Thoracic aorta (tissue), 2 donors: ENCODE data around the gene DPP6. TPM values are rescaled to one million over a fixed set of nuclear protein-coding genes. Genes with fewer than 3 reads are reported as not detected.

Experiments
- ATAC-seq: fragments of 150-250 bp; one replicate; pipeline ENCODE4 v1.8.0; 2017; ENCODE audit warnings: low read depth; ENCODE audit not compliant: insufficient number of reproducible peaks, low FRiP score
- DNase-seq: peaks from one replicate; pipeline ENCODE4 v3.0.0-alpha.2; 2020; ENCODE audit warnings: low spot score
- H3K27ac ChIP-seq, 2 donors: fragments of 200-600 bp; sonication (generic); 1 replicate in 1 of 2; 2 replicates in 1 of 2; pipeline ENCODE4 v1.5.1; 2016; ENCODE audit warnings: mild to moderate bottlenecking in 2 of 2, moderate library complexity in 2 of 2
- H3K27me3 ChIP-seq: fragments of 200-600 bp; sonication (generic); replicated peaks from 2 replicates; pipeline ENCODE4 v1.6.0; 2016; ENCODE audit warnings: mild to moderate bottlenecking; ENCODE audit not compliant: insufficient read depth
- H3K36me3 ChIP-seq: fragments of 200-600 bp; sonication (generic); one replicate; pipeline ENCODE4 v1.5.1; 2016
- H3K4me1 ChIP-seq, 2 donors: fragments of 200-600 bp; sonication (generic); 1 replicate in 1 of 2; 2 replicates in 1 of 2; pipeline versions ENCODE4 v1.5.1 to v1.6.0; 2016; ENCODE audit warnings: low read depth in 2 of 2, mild to moderate bottlenecking in 1 of 2; ENCODE audit not compliant: control insufficient read depth in 1 of 2
- H3K4me3 ChIP-seq: fragments of 200-600 bp; sonication (generic); 2 replicates; pipeline ENCODE4 v1.5.1; 2016; ENCODE audit warnings: mild to moderate bottlenecking
- H3K9me3 ChIP-seq: fragments of 200-600 bp; sonication (generic); 2 replicates; pipeline ENCODE4 v1.5.1; 2016
- CTCF ChIP-seq: fragments of 200-600 bp; sonication (generic); IDR thresholded peaks from one replicate; pipeline ENCODE4 v1.5.1; 2019; ENCODE audit warnings: antibody characterized with exemption
- total RNA-seq, 2 donors: library from RNA; depleted of rRNA; stranded (reverse); fragments of >200 nt; gene quantifications; one replicate each; pipeline versions ENCODE4 v1.1.0 to v1.2.3, GENCODE V29; 2016

DPP6 gene
- total RNA-seq, 2 donors from 2014 or later: not detected

GRCh38 chr7:154336295-154336694 lies 284.1 kb downstream of the DPP6 start:
- H3K36me3 ChIP-seq: no peaks in the 10 kb centered on the region
- TF ChIP-seq CTCF: no peak
- H3K9me3 ChIP-seq: no peaks in the 10 kb centered on the region
- no peak overlapping the region for H3K4me3 ChIP-seq
- ATAC-seq (no peak), DNase-seq (no peak)
- no peak overlapping the region for H3K27ac ChIP-seq
- H3K4me1 ChIP-seq: no peaks in the 10 kb centered on the region
- no peaks in the 10 kb centered on the region for H3K27me3 ChIP-seq

DNA sequence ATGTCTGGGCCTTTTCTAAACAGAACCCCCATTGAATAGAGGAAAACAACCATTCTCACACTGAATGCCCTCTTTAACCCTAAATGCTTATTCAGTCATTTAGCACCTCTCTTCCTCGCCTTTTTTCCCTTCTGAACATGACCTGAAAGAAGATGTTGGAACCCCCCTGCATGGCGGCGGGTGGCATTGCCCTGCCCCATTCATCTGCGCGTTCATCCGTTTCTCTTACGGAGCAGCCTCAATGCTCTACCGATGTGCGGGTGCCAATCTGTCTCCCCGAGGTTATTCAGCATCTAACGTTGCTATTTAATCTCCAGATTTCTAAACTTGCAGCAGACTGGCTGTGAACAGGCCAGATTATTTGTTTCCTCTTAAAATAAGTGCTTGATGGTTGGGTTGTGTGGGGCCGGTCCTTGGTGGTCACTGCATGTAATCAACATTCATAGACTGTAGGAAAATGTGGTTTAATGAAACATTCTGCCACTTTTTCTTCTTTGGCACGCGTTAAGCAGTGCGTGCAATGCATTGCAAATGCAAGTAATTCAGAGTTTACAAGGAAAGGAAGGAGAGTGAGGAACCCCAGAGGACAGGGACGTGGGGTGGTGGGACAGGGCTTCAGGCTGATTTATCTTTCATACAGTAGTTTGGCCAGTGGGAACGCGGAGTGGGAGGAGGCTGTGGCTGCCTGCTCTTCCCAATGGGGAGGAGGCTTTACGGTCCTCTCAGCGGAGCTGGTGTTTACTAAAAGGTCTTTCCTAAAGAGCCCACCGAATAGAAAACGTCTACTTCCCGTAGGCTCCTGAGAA lies 286.7 kb downstream of the DPP6 start:
- DNase-seq (no peak), ATAC-seq (no peak)
- TF ChIP-seq CTCF: no peak
- H3K36me3 ChIP-seq: no peaks in the 10 kb centered on the region
- no peak overlapping the region for H3K27ac ChIP-seq
- no peaks in the 10 kb centered on the region for H3K27me3 ChIP-seq
- H3K4me1 ChIP-seq: no peaks in the 10 kb centered on the region
- H3K9me3 ChIP-seq: no peaks in the 10 kb centered on the region
- H3K4me3 ChIP-seq: no peak overlapping the region

DNA sequence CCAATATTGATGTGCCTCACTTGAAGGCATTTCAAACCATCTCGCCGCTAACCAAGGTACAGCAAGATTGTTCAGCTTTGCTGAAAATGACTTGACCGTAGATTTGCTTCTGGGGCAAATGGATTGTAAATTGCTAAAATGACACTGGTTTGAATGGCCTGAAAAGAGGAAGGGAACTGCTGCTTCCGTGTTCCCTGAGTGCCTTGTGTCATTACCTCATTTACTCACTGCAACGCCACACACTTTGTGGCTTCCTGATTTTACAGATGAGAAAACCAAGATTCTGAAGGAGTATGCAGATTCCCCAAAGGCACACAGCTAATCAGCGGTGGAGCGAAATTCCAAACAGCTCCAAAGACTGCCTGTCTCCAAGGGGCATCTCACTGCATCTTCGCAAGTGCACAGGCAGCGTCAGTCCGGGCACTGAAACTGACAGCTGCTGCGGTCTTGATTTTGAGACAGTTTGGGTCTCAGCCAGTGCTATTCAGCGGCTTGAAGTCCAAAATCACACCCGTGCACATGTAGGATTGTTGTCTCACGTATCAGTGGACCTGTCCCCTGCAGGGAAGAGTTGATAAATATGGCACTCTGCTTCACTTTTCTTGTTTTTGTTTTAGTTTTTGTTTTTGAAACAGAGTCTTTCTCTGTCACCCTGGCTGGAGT lies 290.9 kb downstream of the DPP6 start:
- Histone ChIP-seq H3K27ac (no peak overlapping the region), H3K4me1 (no peaks in the 10 kb centered on the region), H3K36me3 (no peaks in the 10 kb centered on the region), H3K27me3 (no peaks in the 10 kb centered on the region), H3K9me3 (no peaks in the 10 kb centered on the region), H3K4me3 (no peak overlapping the region)
- ATAC-seq: no peak
- DNase-seq: no peak
- TF ChIP-seq CTCF: no peak

DNA sequence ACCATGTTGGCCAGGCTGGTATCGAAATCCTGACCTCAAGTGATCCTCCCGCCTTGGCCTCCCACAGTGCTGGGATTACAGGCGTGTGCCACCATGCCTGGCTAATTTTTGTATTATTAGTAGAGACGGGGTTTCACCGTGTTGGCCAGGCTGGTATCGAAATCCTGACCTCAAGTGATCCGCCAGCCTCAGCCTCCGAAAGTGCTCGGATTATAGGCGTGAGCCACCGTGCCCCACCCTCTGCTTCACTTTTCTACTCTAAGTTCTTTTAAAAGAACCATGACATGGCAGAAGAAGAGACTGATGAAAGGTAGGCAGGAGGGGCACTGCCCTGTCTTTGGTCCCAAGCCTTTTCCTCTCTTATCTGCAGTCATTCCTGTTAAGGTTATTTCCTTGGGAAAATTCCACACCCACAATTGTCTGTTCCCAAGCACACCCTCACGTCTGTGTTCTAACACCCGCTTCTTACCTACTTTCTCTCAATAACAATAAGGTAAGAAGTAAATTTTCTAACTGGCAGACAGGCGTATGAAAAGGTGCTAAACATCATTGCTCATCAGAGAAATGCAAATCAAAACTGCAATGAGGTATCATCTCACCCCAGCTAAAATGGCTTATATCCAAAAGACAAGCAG lies 291.7 kb downstream of the DPP6 start:
- Histone ChIP-seq H3K4me3 (no peak overlapping the region), H3K9me3 (no peaks in the 10 kb centered on the region), H3K27me3 (no peaks in the 10 kb centered on the region), H3K27ac (no peak overlapping the region), H3K4me1 (no peaks in the 10 kb centered on the region), H3K36me3 (no peaks in the 10 kb centered on the region)
- TF ChIP-seq CTCF: no peak
- ATAC-seq (no peak), DNase-seq (no peak)

DNA sequence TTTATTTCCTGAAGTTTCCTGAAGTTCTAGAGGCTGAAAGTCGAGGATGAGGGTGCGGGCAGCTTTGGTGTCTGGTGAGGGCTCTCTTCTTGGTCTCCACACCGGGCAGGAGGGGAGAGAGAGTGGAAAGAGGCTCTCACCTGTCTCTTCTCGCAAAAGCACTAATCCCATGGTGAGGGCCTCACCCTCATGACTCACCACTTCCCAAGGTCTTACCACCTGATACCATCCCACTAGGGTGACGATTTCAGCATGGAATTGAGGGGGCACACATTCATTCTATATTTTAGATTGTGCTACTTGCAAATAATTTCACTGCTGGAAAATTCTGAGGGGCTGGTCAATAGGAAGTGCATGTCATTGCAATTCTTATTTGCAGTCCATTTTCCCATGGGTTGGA lies 292.9 kb downstream of the DPP6 start:
- no peak overlapping the region for H3K4me3 ChIP-seq
- H3K27ac ChIP-seq: no peak overlapping the region
- no peaks in the 10 kb centered on the region for H3K27me3 ChIP-seq
- TF ChIP-seq CTCF: no peak
- no peak for ATAC-seq
- no peak for DNase-seq
- H3K4me1 ChIP-seq: no peaks in the 10 kb centered on the region
- H3K36me3 ChIP-seq: no peaks in the 10 kb centered on the region
- no peaks in the 10 kb centered on the region for H3K9me3 ChIP-seq
